NCI-H2196 (cell line): ENCODE measurements around the gene CREM.
"Not testable (repeated sequence)": the region's sequence is repeated elsewhere in the genome, so short reads cannot be mapped to it uniquely, and the experiment has no call there.

Experiments used
- DNase-seq: peaks from one replicate; lab custom pipeline; 2025; ENCODE audit not compliant: unreplicated experiment; lab: John Stamatoyannopoulos, UW

Gene CREM

GRCh38 chr10:35126530-35127288, at the start of gene CREM:
CREM (plus strand) TSS chr10:35126846; CDS start chr10:35137836, 10,990 bp downstream.
- DNase-seq: peak; percentile 87

DNA sequence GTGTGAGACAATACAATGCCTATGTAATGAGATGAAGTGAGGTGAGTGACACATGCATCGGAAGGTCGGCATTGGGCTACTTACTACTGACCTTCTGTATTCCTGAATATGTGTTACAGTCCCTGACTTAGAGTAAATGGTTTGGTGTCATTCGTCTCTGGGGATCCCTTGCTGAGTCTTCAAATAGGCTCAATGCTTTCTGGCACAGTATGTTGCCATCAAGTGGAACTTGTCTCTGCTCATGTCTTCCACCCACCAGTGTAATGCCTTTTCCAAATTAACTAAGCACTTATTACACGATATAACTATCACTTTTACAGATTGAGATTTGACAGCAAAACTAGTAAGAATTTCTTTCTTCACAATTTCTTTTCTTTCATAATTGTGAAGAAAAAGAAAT, 47.4 kb upstream of the CREM start:
- no peak for DNase-seq

- no peak for DNase-seq
These were observed 46.9 kb upstream of the CREM start for GRCh38 chr10:35079763-35080162.

DNA sequence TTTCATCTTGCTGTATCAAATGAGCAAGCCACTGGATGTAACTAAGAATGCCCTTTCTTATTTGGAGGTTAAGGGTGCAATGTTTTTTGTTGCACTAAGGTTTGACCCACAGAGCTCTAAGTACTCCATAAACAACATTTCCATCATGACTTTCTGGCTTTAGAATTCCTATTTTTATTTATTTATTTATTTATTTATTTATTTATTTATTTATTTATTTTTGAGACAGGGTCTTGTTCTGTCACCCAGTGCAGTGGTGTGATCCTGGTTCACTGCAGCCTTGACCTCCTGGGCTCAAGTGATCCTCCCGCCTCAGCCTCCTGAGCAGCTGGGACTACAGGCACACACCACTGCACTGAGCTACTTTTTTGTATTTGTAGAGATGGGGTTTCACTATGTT, 46.4 kb upstream of the CREM start:
- DNase-seq: not testable (repeated sequence)

GRCh38 chr10:35083242-35083641, 43.4 kb upstream of the CREM start:
- no peak for DNase-seq

DNA sequence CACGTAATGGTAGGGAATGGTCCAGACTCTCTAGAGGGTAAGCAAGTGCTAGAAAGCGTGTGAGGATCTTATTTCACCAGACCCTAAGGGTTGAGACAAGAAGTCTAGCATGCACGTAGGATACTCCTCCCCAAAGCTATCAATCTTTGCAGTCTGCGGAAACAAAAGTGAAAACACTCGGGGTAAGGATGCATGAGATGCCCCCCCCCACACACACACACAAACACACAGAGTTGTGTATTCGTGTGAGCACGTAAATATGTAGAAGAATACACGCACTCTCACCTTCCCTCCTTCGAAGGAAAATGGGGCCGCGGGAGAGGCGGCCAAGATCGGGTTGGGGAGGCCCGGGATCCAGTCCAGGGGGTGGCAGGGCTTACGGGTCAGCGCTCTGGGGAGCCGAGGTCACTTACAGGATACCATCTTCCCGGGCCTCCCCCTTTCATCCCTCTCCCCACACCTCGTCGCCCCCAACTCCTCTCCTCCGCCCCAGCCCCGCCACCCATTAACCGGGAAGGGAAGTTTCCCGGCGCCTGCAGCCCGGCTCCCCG, 37.0 kb upstream of the CREM start:
- DNase-seq: no peak

DNA sequence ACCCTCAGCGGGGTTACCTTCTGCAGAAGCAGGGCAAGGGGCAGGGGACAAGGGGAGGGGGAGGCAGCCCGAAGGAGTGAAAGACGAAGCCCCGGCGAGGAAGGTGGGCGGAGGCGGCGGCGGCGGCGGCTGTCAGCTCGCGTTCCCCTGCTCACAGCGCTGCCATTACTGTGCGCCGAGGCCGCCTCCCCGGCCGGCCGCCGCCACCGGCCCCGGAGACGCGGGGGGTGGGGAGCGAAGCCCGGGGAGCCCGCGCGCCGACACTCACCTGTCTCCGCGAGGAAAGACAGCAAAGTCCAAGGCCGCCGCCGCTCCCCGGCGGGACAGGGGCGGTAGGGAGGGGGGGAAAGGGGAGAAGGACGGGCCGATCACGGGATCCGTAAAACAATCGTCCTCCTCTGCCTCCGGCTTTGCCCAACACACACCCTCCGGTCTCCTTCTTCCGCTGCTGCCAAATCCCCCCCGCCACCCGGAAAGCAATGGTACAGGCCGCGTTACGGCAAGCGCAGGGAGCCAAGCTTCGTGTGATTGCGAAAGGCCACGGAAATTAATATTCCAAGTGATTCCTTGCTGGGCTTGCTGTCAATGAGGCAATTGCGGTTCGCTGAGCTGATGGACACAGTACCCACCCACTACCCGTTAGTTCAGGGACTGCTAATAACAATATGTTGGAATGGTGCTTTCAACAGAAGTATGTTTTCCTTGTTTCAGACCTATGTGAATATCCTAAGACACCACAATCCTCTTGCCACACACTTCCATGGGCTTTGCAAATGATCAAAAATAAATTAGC, 36.3 kb upstream of the CREM start, which contains the start of gene CUL2:
CUL2 (minus strand) TSS at position 180 of the 793 bp plus-strand sequence. CDS start 19,024 bp downstream, outside the sequence.
- DNase-seq: peak; percentile 76

DNA sequence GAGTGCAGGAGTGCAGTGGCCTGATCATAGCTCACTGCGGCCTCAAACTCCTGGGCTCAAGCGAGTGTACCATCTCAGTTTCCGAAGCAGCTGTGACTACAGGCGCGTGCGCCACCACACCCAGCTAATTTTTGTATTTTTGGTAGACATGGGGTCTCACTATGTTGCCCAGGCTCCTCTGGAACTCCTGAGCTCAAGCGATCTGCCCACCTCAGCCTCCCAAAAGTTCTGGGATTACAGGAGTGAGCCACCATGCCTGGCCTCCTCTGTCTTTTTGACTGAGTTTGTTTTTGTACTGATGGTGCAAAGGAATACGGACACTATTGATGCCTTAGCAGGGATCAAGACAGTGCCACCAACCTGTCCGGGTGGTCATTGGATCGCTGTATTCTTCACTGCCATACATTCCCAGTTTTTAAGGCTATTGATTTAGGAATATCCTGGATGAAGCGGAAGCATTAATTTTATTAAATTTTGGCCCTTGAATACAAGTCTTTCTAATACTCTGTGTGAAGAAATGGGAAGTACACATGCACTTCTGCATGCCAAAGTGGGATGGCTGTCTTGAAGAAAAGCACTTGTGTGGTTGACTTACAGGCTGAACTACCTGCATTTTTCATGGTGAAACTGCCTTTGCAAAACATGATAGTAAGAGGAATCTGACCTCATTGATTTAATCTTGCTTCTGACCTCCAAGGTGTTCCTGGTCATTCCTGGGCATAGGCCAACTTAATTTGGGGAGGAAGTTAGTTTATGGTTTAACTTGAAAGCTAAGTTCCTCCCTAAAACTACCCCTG, 34.5 kb upstream of the CREM start:
- DNase-seq: no peak

GRCh38 chr10:35092851-35093250, 33.8 kb upstream of the CREM start:
- DNase-seq: no peak

GRCh38 chr10:35096312-35096711, 30.3 kb upstream of the CREM start:
- DNase-seq: no peak

DNA sequence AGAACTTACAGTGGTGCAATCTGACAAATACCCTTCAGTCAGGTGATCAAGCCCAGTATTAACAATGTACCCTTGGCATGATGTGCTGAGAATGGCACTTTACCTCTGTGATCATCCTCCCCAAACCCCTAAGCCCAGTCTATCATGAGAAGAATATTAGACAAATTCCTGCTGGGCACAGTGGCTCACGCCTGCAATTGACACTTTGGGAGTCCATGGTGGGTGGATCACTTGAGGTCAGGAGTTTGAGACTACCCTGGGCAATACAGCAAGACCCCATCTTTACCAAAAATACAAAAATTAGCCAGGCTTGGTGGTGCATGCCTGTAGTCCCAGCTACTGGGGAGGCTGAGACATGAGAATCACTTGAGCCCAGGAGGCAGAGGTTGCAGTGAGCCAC, 29.1 kb upstream of the CREM start:
- DNase-seq: no peak

DNA sequence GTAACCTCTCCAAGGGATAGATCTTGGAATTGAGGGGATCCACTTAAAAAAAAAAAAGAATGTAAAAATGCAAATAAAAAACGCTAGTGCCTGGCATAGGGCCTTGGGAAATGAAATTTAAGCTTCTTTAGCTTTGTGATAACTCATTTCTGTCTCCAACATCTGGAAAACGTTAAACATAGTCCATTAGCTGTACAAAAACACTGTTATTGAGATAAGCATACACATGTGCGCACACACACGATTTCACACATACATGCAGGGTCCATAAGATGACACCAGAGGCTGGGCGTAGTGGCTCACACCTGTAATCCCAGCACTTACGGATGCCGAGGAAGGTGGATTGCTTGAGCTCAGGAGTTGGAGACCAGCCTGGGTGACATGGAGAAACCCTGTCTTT, 22.8 kb upstream of the CREM start:
- DNase-seq: no peak

DNA sequence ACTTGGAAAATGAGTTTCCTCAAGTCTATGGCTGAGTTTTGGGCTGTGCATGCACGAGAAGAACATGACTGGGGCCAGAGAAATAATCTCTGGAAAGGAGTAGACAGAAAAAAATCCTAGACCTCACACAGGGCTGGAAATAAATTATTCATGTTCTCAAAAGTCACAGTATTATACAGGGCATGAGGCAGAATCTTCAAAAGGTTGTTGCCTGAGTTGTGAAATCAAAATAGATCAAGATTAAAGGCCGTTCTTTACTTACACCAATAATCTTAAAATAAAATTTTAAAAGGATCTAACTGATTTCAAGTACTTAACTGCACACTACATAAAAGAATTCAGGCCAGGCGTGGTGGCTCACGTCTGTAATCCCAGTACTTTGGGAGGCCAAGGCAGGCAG, 14.1 kb upstream of the CREM start:
- DNase-seq: no peak

DNA sequence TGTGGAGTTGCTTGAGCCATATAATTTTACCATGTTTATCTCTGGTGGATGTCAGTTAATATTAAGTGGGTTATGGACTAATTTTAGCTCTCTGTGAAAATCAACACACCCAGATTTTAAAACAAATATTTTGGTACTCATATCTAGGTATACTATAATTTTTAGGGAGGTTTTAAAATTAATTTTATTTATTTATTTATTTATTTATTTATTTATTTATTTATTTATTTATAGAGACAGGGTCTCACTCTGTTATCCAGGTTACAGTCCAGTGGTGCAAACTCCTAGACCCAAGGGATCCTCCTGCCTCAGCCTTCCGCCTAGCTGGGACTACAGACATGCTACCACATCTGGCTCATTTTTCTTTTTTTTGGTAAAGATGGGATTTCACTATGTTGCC, 7.3 kb upstream of the CREM start:
- no peak for DNase-seq

DNA sequence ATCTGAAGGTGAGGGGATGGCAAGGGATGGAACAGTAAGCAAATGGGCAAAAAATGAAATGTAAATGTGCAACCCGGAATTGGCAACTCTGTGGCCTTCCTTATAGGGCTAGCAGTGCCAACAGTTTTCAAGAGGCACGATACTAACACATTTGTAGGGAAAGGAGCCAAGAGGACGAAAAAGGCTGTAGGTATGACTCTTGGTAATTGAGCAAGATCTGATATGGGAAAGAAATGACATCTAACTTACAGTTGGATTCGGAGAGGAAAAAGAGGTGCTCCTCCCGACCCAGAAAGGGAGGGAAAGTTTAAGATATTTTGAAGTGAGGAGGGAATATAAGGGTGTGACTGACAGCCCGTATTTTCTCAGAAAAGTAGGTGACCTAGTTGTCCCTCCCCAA, 2.1 kb upstream of the CREM start:
- no peak for DNase-seq

DNA sequence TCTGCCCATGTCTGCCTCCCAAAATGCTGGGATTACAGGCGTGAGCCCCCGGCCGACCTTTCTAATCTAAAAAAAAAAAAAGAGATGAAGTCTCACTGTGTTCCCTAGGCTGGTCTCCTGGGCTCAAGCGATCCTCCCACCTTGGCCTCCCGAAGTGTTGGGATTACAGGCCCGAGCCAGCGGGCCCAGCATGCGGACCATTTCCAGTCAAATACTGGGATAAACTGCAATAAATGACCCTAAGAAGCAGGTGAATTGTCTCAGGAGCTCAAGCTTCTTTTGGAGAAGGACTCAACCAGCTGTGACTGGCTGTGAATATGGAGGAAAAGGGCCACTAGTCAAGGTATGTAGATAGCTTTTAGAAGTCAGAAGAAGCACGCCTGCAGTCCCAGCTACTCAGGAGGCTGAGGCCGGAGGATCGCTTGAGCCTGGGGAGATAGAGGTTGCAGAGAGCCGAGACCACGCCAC, 550 bp upstream of the CREM start:
- no peak for DNase-seq

DNA sequence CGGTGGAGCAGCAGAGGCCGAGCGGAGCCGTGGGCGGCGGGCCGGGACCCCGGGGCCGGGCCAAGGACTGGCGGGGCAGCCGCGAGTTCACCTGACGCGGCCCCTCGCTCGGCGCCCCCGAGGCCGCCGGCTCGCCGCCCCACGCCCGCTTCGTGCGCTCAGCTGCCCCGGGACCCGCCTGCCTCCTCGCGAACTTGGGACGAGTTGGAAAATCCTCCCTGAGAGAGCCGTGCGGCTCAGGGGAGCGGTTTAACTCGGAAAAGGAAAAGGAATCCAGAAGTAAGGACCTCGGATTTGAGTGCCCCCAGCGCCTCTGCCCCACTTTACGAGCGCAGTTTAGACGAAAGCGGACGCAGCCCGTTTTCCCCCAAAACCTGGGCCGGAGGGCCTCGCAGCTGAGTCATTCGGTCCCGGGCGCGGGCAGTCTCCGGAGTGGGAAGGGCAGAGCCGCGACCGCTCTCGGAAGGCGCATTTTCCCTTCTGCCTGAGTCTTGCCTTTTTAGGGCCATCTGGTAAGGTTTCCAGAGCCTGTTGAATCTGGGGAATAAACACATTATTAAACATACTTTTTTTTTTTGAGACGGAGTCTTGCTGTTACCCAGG, 744 bp downstream of the CREM start:
- no peak for DNase-seq

DNA sequence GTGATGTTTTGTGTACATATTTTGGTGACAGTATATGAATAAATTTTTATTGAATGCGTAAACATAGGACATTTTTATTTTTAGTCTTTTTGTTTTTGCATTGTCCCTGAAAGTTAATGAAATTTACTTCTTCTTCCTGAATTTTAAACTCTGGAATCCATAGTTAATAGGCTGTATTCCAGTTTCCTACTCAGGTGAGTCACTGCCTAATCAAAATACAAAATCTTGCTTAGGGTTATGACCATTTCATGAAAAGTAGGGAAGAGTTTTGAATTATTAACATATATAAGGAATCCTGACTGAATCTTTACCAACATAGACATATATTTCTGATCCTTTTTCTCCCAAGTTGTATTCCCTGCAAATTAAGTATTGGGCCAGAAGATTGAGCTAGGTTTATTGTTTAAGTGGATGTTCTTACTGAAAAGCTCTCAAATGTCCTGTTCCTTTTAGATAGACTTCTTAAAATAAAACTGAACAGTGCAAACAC, 2.6 kb downstream of the CREM start:
- no peak for DNase-seq

GRCh38 chr10:35130663-35131062, 4.0 kb downstream of the CREM start:
- peak; percentile 13 for DNase-seq

GRCh38 chr10:35132727-35133126, 6.1 kb downstream of the CREM start:
- no peak for DNase-seq
